HG02885 (cell line): ENCODE results near the gene DKK3.

Source experiments
- ATAC-seq: cut with Tn5 transposase; IDR thresholded peaks from one replicate; pipeline ENCODE4 v1.9.1; 2021; ENCODE audit warnings: mild to moderate bottlenecking; ENCODE audit not compliant: unreplicated experiment, poor library complexity

Gene DKK3

DNA sequence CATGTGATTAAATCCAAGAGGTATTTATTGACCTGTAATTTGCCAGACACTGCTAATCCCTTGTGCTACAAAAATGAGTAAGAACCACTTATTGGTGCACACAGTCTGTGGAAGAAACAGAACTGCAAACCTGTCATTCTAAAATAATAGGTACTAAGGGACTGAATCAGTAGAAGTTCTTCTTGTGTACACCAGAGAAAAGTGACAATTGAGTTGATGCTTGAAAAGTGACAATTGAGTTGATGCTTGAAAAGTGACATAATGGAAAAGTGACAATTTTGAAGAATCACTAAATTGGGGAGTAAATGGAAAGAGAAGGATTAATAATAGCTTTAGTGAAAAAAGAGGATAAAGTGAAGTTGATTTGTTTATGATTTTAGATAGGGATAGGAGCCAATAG, 56.4 kb downstream of the DKK3 start:
- no peak for ATAC-seq

DNA sequence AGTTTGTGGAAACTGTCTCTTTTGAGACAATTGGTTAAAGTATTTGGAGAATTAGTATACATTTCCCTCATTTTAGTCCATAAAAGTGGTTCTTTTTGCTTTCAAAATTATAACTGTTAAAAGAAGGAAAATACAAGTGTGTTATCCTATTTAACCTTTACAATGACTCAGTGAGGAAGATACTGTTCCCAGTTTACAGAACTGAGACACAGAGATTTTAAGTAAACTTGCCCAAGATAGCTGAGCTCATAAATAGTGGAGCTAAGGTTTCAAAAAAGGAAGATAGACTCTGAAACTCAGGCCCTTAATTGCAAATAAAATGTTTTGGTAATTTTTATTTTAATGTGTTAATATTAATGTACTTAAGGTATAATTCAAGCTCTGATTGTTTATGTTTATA, 58.9 kb downstream of the DKK3 start:
- ATAC-seq = no peak

DNA sequence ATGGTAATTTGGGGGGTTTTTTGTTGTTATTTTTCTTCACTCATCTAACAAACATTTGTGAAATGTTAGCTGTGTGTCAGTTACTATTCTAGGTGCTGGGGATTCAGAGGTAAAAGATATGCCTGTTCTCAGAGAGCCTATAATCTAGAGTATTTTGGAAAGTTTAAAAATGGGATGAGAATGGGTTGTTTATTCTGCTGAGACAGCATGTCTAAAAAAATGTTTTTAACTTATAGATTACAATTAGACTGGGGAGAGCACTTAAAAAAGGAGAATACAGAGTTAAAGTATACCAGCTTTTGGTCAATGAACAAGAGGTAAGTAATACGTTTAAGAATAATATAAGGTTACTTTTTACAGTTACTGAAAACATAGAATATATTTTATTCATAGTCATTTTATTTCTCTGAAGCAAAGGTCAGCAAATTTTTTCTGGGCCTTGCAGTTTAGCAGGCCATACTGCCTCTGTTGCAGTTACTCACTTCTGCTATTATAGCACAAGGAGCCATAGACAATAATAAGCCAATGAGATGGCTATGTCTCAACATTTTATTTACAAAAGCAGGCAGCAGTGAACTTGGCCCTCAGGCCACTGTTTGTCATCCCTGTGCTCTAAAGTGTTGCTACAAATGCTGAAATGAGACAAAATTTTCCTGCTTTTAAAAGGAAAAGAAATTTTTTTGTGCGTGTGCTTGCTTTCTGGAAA, 60.0 kb downstream of the DKK3 start:
- no peak for ATAC-seq

DNA sequence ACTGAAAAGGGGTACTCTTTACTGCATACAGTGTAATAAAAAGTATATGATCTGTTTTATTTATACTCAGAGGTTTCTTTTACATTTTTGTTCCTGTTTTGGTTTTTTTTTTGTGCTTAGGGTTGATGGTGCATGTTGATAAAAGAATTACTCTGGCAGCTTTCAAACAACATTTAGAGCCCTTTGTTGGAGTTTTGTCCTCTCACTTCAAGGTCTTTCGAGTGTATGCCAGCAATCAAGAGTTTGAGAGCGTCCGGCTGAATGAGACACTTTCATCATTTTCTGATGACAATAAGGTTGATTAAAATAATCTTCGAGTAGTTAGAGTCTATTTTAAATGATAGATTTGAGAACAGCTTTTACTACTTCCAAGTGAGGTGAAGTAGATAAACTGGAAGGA, 60.6 kb downstream of the DKK3 start:
- no peak for ATAC-seq

DNA sequence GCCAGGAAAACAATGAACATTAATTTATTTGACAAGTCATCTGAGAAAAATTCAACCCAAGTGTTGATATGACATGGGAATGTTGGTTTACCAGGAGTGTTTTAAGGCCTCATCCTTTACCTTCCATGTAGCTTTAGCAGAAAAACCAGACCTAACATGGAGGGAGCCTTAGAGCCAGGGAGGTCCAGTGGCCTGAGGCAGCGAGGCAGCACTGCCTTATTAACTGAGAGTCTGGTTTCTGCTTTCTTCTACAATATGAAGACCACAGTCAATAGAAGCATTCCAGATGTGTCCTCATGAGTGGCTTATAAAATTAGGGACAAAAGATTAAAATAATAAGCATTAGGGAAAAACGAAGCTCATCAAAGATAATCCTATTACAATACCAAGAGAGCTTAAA, 61.5 kb downstream of the DKK3 start:
- ATAC-seq = no peak

DNA sequence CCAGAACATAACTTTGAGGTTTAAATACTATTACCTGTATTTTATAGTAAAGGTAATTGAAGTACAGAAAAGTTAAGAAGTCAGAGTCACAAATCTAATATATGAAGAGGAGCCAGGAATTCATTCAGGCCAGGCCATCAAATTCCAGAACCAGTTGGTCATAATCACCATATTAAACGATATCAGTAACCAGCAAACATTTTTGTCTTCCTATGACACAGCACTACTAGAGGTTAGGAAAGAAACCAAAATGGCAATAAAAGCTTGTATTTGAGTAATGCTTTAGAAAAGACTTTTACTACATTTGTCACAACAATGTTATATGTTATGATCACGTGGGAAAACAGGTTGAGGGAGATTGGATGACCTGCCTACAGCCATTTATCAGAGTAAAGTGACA, 62.2 kb downstream of the DKK3 start:
- ATAC-seq = no peak

DNA sequence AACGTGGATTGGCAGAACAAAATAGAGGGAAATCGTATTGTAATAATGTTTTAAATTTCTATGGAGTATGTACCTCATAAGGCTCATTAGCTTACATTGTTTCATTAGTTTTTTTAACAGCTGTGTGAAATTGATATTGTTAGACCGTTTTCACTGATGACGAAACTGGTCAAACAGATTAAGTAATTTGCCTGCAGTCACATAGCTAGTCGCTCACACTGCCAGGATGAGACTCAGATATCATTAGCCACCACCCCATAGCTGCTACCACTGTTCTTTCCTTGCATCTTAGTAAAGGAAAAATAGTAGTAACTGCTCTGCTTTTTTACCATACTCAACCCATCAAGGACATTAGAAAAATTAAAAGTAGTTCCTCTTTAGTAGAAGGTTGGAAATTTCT, 64.0 kb downstream of the DKK3 start:
- no peak for ATAC-seq

DNA sequence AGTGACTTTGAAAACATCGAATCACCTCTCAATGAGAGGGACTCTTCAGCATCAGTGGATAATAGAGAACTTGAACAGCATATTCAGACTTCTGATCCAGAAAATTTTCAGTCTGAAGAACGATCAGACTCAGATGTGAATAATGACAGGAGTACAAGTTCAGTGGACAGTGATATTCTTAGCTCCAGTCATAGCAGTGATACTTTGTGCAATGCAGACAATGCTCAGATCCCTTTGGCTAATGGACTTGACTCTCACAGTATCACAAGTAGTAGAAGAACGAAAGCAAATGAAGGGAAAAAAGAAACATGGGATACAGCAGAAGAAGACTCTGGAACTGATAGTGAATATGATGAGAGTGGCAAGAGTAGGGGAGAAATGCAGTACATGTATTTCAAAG, 65.8 kb downstream of the DKK3 start:
- ATAC-seq = no peak

DNA sequence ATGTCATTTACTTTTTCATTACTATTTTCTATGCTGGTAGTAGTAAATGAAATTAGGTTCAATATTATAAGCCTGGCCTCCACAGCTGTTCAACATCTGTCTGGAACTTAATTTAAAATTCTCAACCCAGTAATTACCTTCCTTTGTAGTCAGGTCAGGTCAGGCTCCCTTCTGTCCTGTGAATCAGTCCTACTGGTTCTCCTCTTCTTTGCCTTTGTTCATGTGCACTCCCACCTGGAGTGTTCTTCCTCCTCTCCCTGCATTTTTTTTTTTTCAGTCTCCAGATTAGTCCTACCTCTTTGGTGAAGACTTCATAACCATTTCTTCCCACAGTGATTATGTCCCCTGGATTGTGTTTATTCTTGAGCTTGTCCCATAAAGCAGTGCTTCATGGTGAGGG, 67.9 kb downstream of the DKK3 start:
- ATAC-seq = no peak

DNA sequence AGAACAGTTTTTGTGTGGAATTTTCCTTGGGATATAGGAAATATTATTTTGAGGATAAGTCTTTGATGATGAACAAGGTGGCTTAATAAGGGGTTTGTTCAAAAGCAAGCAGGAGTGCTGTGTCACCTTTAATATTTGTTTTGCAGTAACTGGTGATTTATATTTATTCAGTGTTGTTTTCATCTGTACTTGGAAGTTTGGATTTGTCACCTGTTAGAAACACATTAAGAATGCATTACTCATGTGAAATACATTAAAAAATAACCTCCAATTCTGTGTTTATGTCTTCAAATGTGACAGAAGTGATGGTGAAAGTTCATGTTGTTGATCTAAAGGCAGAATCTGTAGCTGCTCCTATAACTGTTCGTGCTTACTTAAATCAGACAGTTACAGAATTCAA, 70.5 kb downstream of the DKK3 start:
- no peak for ATAC-seq

DNA sequence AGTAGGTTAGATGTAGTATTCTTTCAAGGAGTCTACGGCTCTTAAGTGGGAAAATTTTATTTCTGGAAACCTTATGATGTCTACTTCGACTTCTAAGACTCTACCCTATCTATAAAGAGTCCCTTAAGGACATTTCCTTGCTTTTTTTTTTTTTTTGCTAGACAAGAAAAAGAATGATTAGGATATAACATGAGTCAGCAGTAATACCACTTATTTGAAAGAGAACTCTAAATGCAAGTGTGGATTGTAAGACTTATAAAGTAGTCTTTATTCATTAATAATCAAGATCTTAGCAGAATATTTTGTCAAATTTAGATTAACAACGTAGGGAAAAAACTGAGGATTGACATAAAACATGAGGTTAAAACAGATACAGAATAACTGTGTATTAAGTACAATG, 71.0 kb downstream of the DKK3 start:
- no peak for ATAC-seq

DNA sequence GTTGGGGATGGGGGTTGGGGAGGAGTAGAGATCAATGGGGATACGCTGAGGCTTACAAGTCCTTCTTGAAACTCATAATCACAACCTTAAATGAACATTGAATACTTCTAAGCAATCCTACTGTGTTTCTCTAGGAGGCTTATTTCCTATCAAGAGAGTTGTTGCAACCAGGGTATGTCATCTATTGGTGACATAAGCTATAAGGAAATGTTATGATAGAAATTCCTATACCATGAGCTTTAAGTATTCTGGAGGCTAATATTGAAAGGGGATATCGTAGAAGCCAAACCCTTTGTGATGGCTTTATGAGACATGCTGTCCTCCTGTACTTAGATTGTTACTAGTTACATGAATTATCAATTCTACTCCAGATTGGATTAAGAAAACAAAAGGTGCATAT, 72.9 kb downstream of the DKK3 start:
- no peak for ATAC-seq

DNA sequence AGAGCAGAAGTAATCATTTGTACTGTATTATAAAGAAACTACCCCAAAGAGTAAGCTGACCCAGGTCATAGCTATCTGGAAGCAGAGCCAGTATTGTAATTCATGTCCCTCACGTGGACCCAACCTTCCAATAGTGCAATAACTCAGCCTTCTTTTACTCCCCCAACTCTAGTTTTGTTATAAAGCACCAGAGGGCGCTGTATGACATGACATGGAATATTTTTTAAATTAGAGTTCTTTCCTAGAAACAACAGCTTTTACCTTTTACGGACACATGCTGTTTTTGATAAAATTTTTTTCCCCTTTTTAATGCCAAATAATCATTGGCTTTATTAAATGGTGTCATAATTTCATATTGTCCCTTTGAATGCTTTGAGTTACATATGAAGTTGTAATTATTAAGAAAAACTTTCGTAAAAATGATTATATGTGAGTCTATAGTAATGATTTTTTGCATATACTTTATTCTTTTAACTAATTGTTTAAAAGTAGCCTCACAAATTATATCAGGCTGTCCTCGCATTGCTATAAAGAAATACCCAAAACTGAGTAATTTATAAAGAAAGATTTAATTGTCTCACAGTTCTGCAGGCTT, 76.9 kb downstream of the DKK3 start:
- ATAC-seq = no peak

DNA sequence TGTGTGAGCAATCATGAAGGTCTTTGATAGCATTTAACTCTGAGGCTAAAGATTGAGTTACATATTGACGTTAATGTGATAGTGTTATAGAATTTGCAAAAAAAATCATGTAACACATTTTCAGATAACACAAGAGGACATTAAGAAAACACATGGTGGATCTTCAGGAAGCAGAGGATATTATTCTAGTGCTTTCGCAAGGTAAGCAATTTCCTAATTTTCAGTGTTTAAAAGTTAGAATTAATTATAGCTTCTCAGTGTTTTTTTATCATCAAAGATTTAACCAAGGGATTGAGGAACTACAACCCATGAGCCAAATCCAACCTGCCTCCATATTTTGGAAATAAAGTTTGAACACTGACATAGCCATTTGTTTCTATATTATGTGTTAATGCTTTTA, 78.5 kb downstream of the DKK3 start:
- no peak for ATAC-seq

DNA sequence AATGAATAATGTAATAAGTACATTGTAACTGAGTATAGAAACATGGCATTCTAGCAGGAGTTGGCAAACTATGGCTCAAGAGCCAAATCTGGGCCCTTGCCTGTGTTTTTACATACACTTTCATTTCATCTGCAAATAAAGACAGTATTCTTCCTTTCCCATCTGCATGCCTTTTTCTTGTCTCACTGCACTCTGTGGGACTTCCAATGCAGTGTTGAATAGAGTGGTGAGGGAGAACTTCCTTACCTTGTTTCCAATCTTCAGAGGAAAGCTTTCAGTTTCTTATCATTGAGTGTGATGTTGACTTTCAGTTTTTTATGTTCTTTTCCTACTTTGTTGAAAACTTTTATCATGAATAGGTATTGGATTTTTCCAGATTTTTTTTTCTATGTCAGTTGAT, 84.6 kb downstream of the DKK3 start:
- no peak for ATAC-seq

DNA sequence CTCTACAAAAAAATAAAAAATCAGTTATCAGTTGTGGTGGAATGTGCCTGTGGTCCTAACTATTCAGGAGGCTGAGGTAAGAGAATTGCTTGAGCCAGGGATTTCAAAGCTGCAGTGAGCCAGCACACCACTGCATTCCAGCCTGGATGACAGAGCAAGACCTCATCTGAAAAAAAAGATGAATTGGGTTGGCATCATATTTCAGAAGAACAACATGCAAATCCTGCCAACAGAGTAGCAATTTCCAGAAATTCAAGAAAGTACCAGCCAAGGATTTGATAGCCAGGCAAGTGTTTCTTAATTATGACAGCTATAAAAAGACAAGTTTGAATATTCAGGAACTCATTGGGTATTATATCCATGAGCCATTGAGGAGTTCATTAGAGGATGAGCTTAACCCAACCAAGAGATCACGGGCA, 91.4 kb downstream of the DKK3 start:
- no peak for ATAC-seq

DNA sequence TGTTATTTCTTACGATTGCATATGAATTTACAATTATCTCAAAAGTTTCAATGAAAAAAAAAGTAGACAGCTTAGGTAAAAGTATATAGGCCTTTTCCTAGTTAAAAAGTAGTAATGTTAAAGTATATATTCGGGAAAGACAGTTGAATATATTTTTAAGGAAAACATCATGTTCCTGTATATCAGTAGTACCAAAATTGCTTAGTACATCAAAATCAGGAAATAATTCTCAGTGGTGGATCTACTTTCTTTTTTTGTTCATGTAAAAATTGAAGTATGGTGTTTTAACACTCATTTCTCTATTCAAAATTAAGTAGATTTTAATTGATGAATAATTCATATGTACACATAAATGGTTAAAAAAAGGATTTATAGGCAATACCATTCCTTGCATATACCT, 92.8 kb downstream of the DKK3 start:
- no peak for ATAC-seq

DNA sequence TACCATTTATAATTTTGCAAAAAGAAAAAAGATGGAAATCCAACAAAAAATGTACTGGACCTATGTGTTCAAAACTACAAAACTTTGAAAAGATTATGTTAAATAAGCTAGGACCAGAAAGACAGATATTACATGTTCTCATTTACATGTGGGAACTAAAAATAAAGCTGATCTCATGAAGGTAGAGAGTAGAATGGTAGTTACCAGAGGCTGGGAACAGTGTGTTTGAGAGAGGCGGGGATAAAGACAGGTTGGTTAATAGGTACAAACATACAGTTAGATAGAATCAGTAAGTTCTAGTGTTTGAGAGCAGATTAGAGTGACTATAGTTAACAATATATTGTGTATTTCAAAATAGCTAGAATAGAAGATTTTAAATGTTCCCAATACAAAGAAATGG, 95.0 kb downstream of the DKK3 start:
- ATAC-seq = no peak
